Measurements from ENCODE around the gene MTHFD1L.
A peak's percentile ranks its signal among the peaks of the same experiment; 100 is the strongest.

MTHFD1L gene

GRCh38 chr6:150866147-150866990 lies 867 bp downstream of the MTHFD1L start:
- DNase-seq, result peak; percentile 79

- no peak for DNase-seq
Measured at GRCh38 chr6:150866991-150867501, 1.5 kb downstream of the MTHFD1L start.

- DNase-seq, result no peak
Measured at GRCh38 chr6:150868759-150869158, 3.3 kb downstream of the MTHFD1L start.

DNA sequence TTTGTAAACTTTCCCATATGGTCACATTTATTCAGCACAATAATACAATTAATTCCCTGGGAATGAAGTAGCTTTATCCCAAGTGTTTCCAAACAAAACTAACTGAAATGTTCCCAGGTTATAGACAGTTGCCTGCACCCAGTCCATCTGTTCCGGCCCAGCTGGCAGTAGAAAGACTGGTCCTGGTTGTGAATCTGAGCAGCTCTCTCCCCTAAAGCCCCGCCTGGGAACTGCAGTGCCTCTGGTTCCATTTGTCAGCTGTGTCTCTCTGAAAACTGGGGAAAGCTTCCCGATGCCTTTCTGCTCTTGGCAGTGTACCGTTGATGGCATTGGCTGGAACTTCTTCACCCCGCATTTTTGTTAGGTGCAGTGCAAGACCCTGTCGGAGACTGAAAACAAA lies 8.7 kb downstream of the MTHFD1L start:
- DNase-seq, result no peak

DNA sequence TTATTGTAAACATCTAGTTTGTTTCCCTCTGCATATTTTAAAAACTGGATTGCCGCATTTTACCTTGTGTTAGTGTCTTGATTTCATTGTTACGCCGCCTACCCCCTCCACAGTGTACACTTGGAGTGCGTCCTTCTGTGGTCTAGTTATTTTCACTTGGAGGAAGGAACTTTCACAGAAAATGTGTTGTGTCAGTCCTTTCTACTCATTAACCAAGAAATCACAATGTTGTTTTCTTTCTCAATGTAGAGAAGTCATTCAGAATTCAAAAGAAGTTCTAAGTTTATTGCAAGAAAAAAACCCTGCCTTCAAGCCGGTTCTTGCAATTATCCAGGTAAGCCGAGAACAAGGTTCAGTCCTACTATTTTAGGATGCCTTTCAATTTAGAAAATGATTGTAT lies 10.3 kb downstream of the MTHFD1L start:
- DNase-seq, result no peak

DNA sequence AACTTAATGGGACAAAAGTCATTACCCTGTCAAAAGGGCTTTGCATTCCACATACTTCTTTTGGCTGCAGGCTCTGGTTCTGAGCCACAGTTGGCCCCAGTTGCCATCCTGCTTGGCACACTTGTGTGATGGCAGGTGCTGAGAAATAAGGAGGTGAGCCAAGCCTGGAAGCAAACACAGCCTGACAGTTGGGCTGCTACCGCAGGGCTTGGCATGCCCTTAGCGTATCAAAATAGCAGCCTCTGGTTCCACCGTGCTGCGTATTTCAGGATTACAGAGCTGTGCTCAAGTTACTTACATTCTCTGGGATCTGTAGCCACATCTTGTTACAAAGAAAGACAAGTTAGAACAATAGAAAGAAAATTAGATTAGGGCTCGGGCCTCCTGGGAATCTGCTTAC lies 11.1 kb downstream of the MTHFD1L start:
- no peak for DNase-seq

DNA sequence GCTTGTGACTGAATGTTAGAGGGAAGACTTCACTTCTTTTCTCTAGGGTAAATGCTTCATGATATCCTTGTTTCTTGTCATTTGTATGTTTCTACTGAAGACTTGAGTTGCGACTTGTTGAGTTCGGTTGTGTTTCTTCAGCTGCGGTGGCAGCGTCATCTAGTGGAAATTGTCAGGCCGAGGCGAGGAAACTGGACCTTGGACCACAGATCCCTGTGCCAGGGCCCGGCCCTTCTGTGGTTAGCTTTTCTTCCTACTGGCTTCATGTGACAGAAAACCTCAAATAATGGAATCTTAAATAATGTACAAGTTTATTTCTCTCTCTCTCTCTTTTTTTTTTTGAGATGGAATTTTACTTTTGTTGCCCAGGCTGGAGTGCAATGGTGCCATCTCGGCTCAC lies 12.4 kb downstream of the MTHFD1L start:
- no peak for DNase-seq

DNA sequence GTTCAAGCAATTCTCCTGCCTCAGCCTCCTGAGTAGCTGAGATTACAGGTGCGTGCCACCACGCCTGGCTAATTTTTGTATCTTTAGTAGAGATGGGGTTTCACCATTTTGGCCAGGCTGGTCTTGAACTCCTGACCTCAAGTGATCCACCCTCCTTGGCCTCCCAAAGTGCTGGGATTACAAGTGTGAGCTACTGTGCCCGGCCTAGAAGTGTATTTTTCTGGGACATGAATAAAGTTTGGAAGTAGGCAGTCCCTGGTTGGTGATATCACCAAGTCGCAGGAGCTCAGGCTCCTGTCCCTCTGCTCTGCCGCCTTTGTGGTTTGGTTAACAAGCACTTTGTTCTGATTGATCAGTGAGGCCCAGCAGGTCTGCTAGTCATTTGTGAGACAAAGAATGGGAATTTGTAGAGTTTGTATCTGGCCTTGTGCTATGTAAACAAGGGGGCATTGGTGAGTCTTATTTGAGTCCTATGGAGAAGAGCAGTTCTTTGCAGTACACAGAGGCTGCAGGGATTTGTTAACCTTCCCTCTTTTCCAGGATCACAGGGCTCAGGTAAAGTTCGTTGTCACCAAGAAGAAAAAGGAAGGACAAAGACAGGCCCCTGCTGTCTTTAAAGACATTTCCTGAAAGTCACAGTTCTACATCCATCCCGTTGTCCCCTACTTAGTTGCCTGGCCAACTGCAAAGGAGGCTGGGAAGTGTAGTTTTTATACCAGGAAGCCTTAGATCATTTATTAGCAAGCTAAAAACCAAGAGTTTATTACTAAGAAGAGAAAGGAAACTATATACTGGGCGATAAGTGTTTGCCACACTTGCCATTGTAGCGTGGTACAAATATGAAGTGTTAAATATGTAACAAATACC lies 13.1 kb downstream of the MTHFD1L start:
- no peak for DNase-seq

GRCh38 chr6:150880336-150880735 lies 14.8 kb downstream of the MTHFD1L start:
- DNase-seq, result no peak

DNA sequence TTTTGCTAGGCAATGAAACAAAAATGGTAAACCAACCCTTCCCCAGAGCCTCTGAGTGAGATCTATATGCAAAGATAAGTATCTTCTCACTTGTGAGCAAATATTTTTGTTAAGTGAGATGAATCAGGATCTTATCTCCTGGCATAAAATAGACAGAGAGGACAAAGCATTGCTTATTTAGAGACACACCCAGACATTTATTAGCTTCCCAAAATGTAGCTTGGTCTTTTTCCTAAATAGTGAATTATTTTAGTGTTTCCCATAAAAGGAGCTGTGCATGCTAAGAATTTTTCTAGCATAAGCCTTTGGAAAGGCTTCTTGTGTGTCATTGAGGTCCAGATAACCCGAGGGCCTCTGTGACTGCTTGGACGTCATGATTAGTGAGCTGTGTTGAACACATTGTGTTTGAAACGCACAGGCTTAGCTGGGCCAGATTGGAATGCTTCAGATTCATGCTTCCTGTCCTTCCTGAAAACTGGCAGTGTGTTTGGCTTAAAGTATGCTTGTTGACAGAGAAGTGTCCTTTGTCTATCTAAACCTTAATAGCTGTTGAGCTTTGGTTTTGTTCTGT lies 16.5 kb downstream of the MTHFD1L start:
- DNase-seq, result no peak

- DNase-seq, result no peak
Measured at GRCh38 chr6:150883521-150883920, 18.0 kb downstream of the MTHFD1L start.

- DNase-seq, result no peak
Measured at GRCh38 chr6:150886155-150886554, 20.7 kb downstream of the MTHFD1L start.

- DNase-seq, result no peak
Measured at GRCh38 chr6:150887978-150888563, 22.6 kb downstream of the MTHFD1L start.

GRCh38 chr6:150890346-150890745 lies 24.8 kb downstream of the MTHFD1L start:
- no peak for DNase-seq

DNA sequence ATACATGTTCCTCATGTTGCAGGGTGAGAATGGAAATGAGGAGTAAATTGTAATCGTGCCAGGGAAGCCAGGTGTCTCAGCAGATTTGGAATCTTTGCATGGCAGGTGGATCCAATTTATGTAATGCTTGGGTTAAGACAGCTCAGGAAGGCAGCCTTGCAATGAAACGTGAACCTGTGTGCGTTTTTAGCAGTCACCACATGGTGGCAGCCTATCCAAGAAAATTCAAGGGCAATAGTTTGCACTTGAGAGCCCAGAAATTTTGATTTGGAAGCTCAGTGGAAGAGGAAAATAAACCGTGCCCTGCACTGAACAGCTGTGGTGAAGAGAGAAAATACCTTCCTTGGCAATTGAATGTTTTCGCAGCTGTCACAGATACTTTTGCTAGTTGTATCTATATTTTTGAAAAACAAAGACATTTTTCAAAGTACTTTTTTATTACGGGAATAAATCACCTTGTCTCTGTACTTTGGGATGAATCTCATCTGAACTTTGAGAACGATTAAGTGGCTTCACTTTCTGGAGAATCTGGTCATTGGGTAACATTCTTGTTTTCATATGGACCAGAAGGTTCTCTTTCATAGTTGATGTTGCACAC lies 26.5 kb downstream of the MTHFD1L start:
- DNase-seq, result peak; percentile 69

DNA sequence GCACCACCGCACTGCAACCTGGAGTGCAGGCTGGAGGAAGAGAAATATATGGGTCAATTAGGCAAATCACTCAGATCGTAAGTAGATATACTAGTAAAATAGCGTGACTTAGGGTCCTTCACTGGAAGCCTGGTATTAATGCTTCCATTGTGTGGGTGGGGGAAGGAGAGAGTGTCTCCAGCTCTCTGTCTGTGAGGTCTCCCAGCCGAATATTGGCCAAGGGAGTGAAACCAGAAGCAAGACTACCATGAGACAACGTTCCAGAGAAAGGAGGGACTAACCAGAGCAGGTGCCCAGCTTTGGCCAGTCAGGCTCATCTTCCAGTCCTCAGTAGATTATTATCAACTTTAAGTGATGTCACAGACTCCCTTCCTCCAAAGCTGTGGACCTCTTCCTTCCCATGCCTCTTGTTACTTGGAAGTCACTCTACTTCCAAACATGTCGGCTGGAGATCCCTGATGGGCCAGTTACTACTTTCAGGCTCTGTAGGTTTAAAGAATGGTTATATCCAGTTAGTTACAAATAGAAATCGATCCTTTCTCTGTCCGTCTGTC lies 28.8 kb downstream of the MTHFD1L start:
- no peak for DNase-seq

- peak; percentile 23 for DNase-seq
Measured at GRCh38 chr6:150894935-150895552, 29.5 kb downstream of the MTHFD1L start.

DNA sequence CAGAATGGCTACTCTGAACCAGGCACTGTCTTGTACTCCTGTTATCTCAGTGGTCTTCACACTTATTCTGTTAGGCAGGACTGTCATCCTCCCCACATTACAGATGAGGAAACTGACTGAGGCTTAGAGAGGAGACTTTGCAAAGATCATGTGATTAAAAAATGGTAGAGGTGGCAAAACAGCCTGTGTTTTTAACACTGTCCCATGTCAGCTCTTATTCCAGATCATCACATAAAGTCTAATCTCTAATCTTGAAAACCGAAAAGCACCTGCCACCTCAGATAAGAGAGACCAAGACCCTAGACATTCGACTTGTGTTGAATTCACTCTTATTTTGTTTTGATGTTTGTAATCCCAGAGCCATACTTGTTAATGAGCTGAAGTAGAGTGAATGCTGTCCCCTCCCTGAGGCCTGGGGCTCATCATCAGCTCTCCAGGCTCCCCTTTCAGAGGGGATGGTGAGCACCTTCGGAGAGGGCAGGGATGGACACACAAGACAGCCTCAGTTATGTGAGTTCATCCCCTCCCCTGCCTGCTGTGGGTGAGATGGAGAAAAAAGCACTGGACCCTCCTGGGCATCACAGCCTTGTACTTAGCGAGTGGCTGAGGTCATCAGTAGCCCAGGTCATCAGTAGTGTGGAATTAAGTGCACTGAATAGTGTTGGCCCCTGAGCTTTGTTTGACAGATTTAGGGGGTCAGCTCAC lies 30.6 kb downstream of the MTHFD1L start:
- no peak for DNase-seq

DNA sequence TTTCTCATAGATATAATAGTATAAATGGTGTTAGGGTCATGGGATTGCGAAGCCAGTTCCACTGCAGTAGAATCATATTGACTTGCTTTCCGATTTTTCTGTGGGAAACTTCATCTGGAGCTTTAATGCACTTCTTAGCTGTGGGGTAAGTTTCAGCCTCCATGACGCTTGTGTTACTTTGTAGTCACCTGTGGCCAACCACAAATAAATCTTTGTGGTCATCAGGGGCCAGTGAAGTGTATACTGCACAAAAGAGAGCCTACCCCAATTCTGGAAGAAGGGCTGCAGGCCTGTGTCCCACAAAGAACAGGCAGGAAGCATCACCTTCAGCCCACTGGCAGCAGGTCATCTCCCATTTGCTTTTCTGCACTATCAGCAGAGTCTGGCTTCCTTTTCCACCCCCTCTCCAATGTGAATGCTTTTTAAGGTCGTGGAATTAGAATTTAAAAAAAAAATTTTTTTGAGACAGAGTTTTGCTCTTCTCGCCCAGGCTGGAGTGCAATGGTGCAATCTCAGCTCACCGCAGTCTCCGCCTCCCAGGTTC lies 32.0 kb downstream of the MTHFD1L start:
- no peak for DNase-seq

DNA sequence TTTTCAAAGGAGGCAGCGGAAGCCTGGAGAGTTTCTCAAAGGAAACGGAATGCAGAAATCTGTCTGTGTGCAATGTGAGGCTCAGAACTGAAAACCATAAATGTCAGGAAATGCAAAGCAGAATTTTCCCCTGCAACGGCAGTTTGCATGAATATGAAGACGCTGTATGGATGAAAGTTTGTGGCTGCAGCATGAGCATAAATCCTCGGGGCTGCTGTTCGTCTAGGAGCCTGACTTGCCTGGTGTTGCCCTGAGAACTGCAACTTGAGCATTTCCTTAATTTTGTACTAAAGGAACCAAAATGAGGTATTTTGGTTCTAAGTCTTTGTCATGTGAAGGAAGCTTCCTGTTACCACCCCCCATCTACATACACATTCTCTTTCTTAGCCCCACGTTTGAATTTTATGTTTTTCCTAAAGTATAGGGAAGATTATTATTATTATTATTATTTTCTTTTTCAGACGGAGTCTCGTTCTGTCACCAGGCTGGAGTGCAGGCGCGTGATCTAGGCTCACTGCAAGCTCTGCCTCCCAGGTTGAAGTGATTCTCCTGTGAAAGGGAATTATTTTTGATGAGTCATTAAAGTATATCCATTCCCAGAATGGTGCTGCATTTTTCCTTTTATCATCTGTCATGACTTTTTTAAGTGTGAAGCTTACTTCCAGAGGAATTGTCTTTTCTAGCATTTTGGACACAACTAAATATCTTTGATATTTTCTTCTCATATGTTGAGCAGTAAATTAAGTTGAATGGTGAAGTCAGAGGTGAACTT lies 33.1 kb downstream of the MTHFD1L start:
- DNase-seq, result no peak
